ENCODE measurements around the gene SIRT3.

SIRT3 gene

DNA sequence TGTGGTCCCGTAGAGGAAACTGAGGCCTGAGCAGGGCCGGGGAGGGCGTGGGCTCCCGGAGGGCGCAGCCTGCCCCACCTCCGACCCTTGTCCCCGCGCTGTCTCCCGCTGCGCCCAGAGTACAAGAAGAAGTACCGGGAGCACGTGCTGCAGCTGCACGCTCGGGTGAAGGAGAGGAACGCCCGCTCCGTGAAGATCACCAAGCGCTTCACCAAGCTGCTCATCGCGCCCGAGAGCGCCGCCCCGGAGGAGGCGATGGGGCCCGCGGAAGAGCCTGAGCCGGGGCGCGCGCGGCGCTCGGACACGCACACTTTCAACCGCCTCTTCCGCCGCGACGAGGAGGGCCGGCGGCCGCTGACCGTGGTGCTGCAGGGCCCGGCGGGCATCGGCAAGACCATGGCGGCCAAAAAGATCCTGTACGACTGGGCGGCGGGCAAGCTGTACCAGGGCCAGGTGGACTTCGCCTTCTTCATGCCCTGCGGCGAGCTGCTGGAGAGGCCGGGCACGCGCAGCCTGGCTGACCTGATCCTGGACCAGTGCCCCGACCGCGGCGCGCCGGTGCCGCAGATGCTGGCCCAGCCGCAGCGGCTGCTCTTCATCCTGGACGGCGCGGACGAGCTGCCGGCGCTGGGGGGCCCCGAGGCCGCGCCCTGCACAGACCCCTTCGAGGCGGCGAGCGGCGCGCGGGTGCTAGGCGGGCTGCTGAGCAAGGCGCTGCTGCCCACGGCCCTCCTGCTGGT, 44.0 kb upstream of the SIRT3 start:
- no peak overlapping the region for H3K9ac ChIP-seq (ENCODE audit: low read length in 2 of 2)
- peaks cover 19% of the 10 kb centered on the region for H3K4me1 ChIP-seq (ENCODE audit: control insufficient read depth, insufficient read depth, low read length)
- H3K27me3 ChIP-seq (ENCODE audit: control insufficient read depth in 1 of 2, insufficient read depth in 2 of 2, low read length in 2 of 2), result peaks cover 42 to 56% of the 10 kb centered on the region in 2 donors
- H3K4me3 ChIP-seq (ENCODE audit: low read length in 2 of 2), result peak overlapping the region in 1 of 2 donors; percentile 40
- H3K27ac ChIP-seq (ENCODE audit: low read length), result no peak overlapping the region
- H3K9me3 ChIP-seq (ENCODE audit: control insufficient read depth in 2 of 2, low read length in 2 of 2), result no peaks in the 10 kb centered on the region
- H3K36me3 ChIP-seq (ENCODE audit: control insufficient read depth in 2 of 2, insufficient read depth in 2 of 2, low read length in 2 of 2), result no peaks in the 10 kb centered on the region

DNA sequence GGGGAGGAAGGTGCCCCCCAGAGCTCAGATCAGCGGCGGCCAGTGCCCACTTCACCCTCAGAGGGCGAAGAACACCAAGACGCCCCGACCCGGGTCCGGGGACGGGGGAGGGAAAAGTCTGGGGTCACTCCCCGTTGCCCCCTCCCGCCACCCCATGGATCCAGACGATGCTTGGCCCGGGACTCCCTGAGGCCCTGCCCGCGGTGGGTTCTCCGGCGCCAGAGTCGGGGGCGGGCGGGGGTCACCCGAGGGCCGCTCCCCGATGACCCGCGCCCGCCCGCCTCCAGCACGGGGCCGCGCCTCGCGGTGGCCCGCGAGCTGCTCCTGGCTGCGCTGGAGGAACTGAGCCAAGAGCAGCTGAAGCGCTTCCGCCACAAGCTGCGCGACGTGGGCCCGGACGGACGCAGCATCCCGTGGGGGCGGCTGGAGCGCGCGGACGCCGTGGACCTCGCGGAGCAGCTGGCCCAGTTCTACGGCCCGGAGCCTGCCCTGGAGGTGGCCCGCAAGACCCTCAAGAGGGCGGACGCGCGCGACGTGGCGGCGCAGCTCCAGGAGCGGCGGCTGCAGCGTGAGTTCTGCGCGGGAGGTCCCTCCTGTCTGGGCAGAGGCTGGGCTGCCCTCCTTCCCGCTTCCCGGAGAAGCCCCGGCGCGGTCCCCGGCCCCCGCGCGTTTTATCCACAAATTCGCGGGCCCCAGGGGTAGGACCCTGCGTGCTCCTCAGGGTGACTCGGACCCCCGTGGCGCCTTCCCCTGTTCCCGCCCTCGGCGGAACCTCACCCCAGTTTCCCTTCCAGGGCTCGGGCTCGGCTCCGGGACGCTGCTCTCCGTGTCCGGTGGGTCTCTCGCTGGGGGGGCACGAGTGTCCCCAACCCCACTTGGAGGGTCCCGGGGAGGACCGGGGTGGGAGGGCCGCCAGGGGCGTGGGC, 43.2 kb upstream of the SIRT3 start:
- H3K27ac ChIP-seq (ENCODE audit: low read length), result no peak overlapping the region
- H3K27me3 ChIP-seq (ENCODE audit: control insufficient read depth in 1 of 2, insufficient read depth in 2 of 2, low read length in 2 of 2), result peaks cover 41 to 51% of the 10 kb centered on the region in 2 donors
- H3K36me3 ChIP-seq (ENCODE audit: control insufficient read depth in 2 of 2, insufficient read depth in 2 of 2, low read length in 2 of 2), result no peaks in the 10 kb centered on the region
- peaks cover 19% of the 10 kb centered on the region for H3K4me1 ChIP-seq (ENCODE audit: control insufficient read depth, insufficient read depth, low read length)
- H3K4me3 ChIP-seq (ENCODE audit: low read length in 2 of 2), result no peak overlapping the region
- H3K9me3 ChIP-seq (ENCODE audit: control insufficient read depth in 2 of 2, low read length in 2 of 2), result no peaks in the 10 kb centered on the region
- no peak overlapping the region for H3K9ac ChIP-seq (ENCODE audit: low read length in 2 of 2)

DNA sequence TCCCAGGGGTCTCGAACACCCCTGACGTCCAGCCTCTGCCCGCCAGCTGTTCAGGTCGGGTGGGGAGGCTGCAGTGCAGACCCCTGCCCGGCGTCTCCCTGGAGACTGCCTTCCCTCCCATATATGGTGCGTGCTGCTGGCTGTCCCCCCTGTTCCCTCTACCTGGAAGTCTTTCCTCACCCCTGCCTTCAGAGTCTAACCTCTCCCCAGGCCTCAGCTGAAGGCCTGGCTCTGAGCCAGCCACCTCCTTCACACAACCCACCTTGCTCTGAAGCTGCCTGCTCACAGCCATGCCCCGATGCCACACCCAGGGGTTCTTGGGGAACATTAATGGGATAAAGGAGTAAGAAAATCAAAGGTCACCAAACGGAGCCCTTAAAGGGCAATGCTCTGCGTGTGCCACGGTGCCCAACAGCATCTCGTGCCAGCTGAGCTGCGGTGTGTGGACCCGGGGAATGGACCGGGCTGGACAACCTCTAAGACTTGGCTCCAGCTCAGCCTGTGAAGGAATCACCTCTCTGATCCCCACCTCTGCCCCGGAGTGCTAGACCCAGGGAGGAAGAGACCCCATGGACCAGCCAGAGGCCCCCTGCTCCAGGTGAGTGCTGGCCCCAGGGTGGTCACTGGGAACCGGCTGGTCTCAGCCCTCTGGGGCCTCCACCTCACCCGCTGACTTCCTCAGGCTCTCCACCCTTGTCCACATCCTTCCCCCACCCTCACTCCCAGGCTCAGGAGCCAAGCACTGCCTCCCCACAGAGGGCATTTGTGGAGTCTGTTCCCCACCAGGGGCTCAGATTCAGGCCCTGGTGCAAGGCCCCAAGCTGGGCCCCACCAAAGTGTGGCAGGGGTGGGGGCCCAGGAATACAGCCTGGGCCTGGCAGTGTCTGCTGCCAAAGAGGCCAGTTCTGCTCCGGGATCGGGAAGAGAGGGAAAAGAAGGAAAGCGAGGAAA, 42.1 kb upstream of the SIRT3 start, which contains the start of gene NLRP6:
Gene NLRP6 (plus strand): TSS at position 407 of the 951 bp plus-strand sequence. CDS start 163 bp downstream, at position 570.
- H3K4me3 ChIP-seq (ENCODE audit: low read length in 2 of 2), result no peak within 1 kb of the TSS
- no peak within 1 kb of the TSS for H3K9ac ChIP-seq (ENCODE audit: low read length in 2 of 2)
- peaks cover 36 to 46% of the 10 kb centered on the region in 2 donors for H3K27me3 ChIP-seq (ENCODE audit: control insufficient read depth in 1 of 2, insufficient read depth in 2 of 2, low read length in 2 of 2)
- no peak within 1 kb of the TSS for H3K27ac ChIP-seq (ENCODE audit: low read length)
- peaks cover 19% of the 10 kb centered on the region for H3K4me1 ChIP-seq (ENCODE audit: control insufficient read depth, insufficient read depth, low read length)
- H3K9me3 ChIP-seq (ENCODE audit: control insufficient read depth in 2 of 2, low read length in 2 of 2), result no peaks in the 10 kb centered on the region
- no peaks in the 10 kb centered on the region for H3K36me3 ChIP-seq (ENCODE audit: control insufficient read depth in 2 of 2, insufficient read depth in 2 of 2, low read length in 2 of 2)

DNA sequence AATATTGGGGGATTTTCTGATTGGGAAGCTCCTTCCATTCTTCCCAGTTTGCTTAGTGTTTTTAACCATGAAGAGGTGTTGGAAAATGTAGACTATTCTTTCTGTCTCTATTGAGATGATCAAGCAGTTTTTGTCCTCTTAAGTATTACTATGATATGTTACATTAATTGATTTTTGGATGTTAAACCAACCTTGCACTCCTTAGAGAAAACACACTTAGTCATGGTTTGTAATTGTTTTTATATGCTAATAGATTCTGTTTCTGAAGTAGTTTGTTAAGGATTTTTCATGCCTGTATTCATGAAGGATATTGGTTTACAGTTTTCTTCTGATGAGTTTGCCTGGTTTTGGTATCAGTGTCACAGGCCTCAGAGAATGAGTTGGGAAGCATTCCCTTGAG, 40.1 kb upstream of the SIRT3 start:
- Histone ChIP-seq H3K9me3 (ENCODE audit: control insufficient read depth in 2 of 2, low read length in 2 of 2) (no peaks in the 10 kb centered on the region), H3K36me3 (ENCODE audit: control insufficient read depth in 2 of 2, insufficient read depth in 2 of 2, low read length in 2 of 2) (no peaks in the 10 kb centered on the region), H3K27ac (ENCODE audit: low read length) (no peak overlapping the region), H3K27me3 (ENCODE audit: control insufficient read depth in 1 of 2, insufficient read depth in 2 of 2, low read length in 2 of 2) (peaks cover 18 to 27% of the 10 kb centered on the region in 2 donors), H3K4me1 (ENCODE audit: control insufficient read depth, insufficient read depth, low read length) (peaks cover 16% of the 10 kb centered on the region), H3K9ac (ENCODE audit: low read length in 2 of 2) (no peak overlapping the region), H3K4me3 (ENCODE audit: low read length in 2 of 2) (no peak overlapping the region)

DNA sequence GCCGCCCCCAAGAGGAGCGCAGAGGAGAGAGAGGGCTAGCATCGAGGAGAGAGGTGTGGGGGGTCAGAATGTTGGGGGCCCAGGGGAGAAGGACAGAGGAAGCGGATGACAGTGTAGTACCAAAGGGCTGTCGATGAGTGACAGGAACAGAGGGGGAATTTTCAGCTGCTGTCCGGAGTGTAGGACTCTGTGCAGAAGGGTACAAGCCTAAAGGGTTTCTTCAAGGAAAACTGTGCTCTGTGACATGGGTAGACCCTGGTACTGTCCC, 36.7 kb upstream of the SIRT3 start:
- no peaks in the 10 kb centered on the region for H3K4me1 ChIP-seq (ENCODE audit: control insufficient read depth, insufficient read depth, low read length)
- no peaks in the 10 kb centered on the region for H3K9me3 ChIP-seq (ENCODE audit: control insufficient read depth in 2 of 2, low read length in 2 of 2)
- no peak overlapping the region for H3K9ac ChIP-seq (ENCODE audit: low read length in 2 of 2)
- no peak overlapping the region for H3K27ac ChIP-seq (ENCODE audit: low read length)
- no peaks in the 10 kb centered on the region for H3K36me3 ChIP-seq (ENCODE audit: control insufficient read depth in 2 of 2, insufficient read depth in 2 of 2, low read length in 2 of 2)
- H3K4me3 ChIP-seq (ENCODE audit: low read length in 2 of 2), result no peak overlapping the region
- H3K27me3 ChIP-seq (ENCODE audit: control insufficient read depth in 1 of 2, insufficient read depth in 2 of 2, low read length in 2 of 2), result peaks cover 7 to 8% of the 10 kb centered on the region in 2 donors

DNA sequence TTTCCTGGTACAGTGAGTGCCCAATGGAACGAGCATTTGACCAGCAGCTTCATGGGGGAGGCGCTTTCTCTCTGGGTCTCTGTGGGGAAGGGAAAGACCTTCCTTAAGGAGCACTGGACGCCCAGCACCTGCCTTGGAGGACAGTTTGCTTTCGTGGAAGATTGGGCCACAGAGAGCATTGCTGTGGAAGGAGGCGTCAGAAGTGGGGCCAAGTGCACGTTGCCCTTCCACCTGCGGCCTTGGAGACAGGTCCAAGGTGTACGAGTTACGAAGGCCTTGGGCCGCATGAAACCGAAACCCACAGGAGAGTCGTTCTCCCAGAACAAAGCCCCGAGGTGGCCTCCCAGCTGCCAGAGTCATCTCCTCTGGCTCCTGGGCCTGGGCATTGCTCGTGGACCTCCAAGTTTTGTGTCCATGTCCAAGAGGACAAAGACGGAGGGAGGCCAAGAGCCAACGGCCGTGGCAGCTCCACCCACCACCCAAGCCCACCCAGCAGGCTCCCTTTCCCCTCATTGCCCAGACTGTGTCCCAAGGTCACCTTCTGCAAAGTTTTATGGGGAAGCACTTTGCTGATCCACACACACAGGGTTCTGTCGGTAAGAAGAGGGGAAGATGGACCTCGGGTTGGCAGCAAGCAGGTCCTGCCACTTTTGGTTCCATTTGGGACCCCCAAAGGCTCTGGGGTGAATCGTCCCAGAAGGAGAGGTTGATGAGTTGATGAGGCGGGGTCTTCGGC, 36.2 kb upstream of the SIRT3 start:
- Histone ChIP-seq H3K9ac (ENCODE audit: low read length in 2 of 2) (no peak overlapping the region), H3K36me3 (ENCODE audit: control insufficient read depth in 2 of 2, insufficient read depth in 2 of 2, low read length in 2 of 2) (no peaks in the 10 kb centered on the region), H3K27ac (ENCODE audit: low read length) (no peak overlapping the region), H3K4me1 (ENCODE audit: control insufficient read depth, insufficient read depth, low read length) (no peaks in the 10 kb centered on the region), H3K9me3 (ENCODE audit: control insufficient read depth in 2 of 2, low read length in 2 of 2) (no peaks in the 10 kb centered on the region), H3K27me3 (ENCODE audit: control insufficient read depth in 1 of 2, insufficient read depth in 2 of 2, low read length in 2 of 2) (peaks cover 7 to 8% of the 10 kb centered on the region in 2 donors), H3K4me3 (ENCODE audit: low read length in 2 of 2) (no peak overlapping the region)

DNA sequence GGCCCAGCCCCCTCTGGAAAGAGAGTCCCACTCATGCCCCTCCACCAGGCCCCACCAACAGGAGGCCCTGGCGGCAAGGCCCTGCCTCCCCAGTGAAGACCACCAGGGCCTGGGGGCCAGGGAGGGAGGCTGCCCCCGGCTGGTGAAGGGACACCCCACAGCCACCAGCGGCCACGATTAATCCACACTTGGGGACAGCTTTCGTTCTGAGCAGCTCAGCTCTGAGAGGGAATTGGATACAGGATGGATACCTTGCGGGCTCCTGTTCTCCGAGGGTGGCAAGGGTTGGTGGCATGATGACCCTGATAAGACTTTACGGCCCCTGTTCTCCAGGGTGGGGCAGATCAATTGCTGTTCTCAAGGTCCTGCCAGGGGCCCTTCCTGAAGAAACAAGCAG, 35.2 kb upstream of the SIRT3 start:
- Histone ChIP-seq H3K9me3 (ENCODE audit: control insufficient read depth in 2 of 2, low read length in 2 of 2) (no peaks in the 10 kb centered on the region), H3K27me3 (ENCODE audit: control insufficient read depth in 1 of 2, insufficient read depth in 2 of 2, low read length in 2 of 2) (peaks cover 7 to 8% of the 10 kb centered on the region in 2 donors), H3K4me3 (ENCODE audit: low read length in 2 of 2) (no peak overlapping the region), H3K9ac (ENCODE audit: low read length in 2 of 2) (no peak overlapping the region), H3K4me1 (ENCODE audit: control insufficient read depth, insufficient read depth, low read length) (no peaks in the 10 kb centered on the region), H3K27ac (ENCODE audit: low read length) (no peak overlapping the region), H3K36me3 (ENCODE audit: control insufficient read depth in 2 of 2, insufficient read depth in 2 of 2, low read length in 2 of 2) (no peaks in the 10 kb centered on the region)

DNA sequence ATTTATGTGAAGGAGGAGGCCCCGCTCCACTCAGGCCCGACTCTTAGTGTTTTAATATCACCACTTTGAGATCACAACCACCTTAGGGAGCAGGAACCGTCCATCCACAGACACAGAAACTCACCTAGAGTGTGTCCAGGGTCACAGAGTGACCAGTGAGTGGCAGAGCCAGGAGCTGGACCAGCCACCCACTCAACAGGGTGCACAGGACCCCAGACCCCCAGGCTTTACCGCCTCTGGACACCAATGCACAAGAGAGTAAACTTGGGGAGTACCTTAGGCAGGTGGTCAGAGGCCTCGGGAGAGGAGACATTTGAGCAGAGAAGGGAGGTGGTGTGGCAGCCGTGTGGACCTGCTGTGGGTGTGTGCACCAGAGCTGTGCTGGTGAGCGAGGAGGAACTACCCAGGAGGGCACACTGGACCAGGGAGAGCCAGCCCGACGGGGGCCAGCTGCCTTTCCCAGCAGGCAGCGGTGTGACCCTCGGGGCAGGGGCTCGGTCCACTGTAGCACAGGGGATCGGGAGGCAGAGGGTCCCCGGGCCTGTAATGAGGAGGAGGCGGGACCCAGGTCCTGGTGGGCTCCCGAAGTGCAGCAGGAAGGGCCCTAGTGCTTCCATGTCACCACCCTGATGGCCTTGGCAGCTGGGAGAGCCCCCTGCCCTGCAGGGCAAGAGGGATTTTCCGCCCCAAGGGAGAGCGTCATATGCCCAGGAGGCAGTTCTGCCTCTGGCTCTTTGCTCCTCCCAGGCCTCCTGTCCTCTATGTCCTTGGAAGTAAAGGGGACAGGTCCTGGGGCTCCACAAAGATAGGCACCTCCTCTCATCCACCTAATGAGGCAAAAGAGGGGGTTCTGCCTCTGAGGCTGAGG, 34.5 kb upstream of the SIRT3 start:
- H3K36me3 ChIP-seq (ENCODE audit: control insufficient read depth in 2 of 2, insufficient read depth in 2 of 2, low read length in 2 of 2), result no peaks in the 10 kb centered on the region
- H3K4me3 ChIP-seq (ENCODE audit: low read length in 2 of 2), result no peak overlapping the region
- no peak overlapping the region for H3K27ac ChIP-seq (ENCODE audit: low read length)
- H3K4me1 ChIP-seq (ENCODE audit: control insufficient read depth, insufficient read depth, low read length), result no peaks in the 10 kb centered on the region
- H3K9me3 ChIP-seq (ENCODE audit: control insufficient read depth in 2 of 2, low read length in 2 of 2), result no peaks in the 10 kb centered on the region
- no peak overlapping the region for H3K9ac ChIP-seq (ENCODE audit: low read length in 2 of 2)
- peaks cover 7 to 8% of the 10 kb centered on the region in 2 donors for H3K27me3 ChIP-seq (ENCODE audit: control insufficient read depth in 1 of 2, insufficient read depth in 2 of 2, low read length in 2 of 2)

DNA sequence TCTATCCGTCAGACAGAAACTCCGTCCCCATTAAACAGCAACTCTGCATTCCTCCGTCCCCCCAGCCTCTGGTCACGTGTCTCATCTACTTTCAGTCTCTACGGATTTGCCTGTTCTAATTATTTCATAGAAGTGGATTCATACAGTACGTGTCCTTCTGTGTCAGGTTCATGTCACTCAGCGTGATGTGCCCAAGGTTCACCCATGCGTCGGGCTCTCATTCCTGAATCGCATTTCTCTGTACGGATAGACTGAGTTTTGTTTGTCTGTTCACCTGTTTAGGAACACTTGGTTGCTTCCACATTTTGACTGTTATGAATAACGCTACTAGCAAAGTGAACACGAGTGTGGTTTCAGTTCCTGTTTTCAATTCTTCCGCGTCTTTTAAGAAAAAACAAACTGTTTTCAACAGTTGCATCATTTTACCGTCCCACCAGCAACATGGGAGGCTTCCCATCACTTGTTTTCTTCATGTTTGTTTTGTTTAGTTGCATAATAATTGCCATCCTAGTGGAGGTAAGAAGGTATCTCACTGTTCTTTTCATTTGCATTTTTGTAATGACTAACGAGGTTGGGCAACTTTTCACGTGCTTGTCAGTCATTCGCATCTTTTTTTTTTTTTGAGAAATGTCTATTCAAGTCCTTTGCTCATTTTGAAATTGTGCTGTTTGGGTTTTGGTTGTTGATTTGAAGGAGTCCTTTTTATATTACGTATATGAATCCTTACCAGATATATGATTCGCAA, 33.2 kb upstream of the SIRT3 start:
- Histone ChIP-seq H3K9me3 (ENCODE audit: control insufficient read depth in 2 of 2, low read length in 2 of 2) (no peaks in the 10 kb centered on the region), H3K27ac (ENCODE audit: low read length) (no peak overlapping the region), H3K4me3 (ENCODE audit: low read length in 2 of 2) (no peak overlapping the region), H3K36me3 (ENCODE audit: control insufficient read depth in 2 of 2, insufficient read depth in 2 of 2, low read length in 2 of 2) (no peaks in the 10 kb centered on the region), H3K9ac (ENCODE audit: low read length in 2 of 2) (no peak overlapping the region), H3K27me3 (ENCODE audit: control insufficient read depth in 1 of 2, insufficient read depth in 2 of 2, low read length in 2 of 2) (peaks cover 7 to 8% of the 10 kb centered on the region in 2 donors), H3K4me1 (ENCODE audit: control insufficient read depth, insufficient read depth, low read length) (no peaks in the 10 kb centered on the region)
